GM18505 (cell line): ENCODE data around the gene TRAF7.

Source experiments
- ATAC-seq: cut with Tn5 transposase; IDR thresholded peaks from one replicate; pipeline ENCODE4 v1.9.1; 2021; ENCODE audit not compliant: unreplicated experiment
- POLR2A ChIP-seq: IDR thresholded peaks from 4 replicates; pipeline ENCODE4 v1.6.1; 2011; ENCODE audit warnings: borderline replicate concordance; ENCODE audit not compliant: insufficient read depth, insufficient read length; ENCODE audit errors: extremely low read depth

The TRAF7 gene

GRCh38 chr16:2189252-2189893 lies 33.8 kb downstream of the TRAF7 start:
- TF ChIP-seq POLR2A: no peak
- ATAC-seq: no peak

- no peak for TF ChIP-seq POLR2A
- ATAC-seq: no peak
Measured at GRCh38 chr16:2190002-2190658, 34.5 kb downstream of the TRAF7 start.

GRCh38 chr16:2190659-2191445 lies 35.3 kb downstream of the TRAF7 start:
- TF ChIP-seq POLR2A: no peak
- no peak for ATAC-seq

GRCh38 chr16:2191446-2191706 lies 35.8 kb downstream of the TRAF7 start:
- ATAC-seq: no peak

GRCh38 chr16:2194166-2194834 lies 38.7 kb downstream of the TRAF7 start:
- TF ChIP-seq POLR2A: no peak
- no peak for ATAC-seq

More at GRCh38 chr16:2191446-2191706, 35.8 kb downstream of the TRAF7 start:
- TF ChIP-seq POLR2A: no peak

- ATAC-seq: no peak
- no peak for TF ChIP-seq POLR2A
Measured at GRCh38 chr16:2194852-2195321, 39.3 kb downstream of the TRAF7 start.

GRCh38 chr16:2195322-2196161 lies 40.0 kb downstream of the TRAF7 start:
- no peak for ATAC-seq

GRCh38 chr16:2196162-2196980 lies 40.8 kb downstream of the TRAF7 start, which contains the start of gene CASKIN1:
TSS of gene CASKIN1 (minus strand) at chr16:2196605. CDS start at chr16:2196432, 173 bp downstream.
- no peak for TF ChIP-seq POLR2A
- ATAC-seq: no peak

More at GRCh38 chr16:2195322-2196161, 40.0 kb downstream of the TRAF7 start:
- TF ChIP-seq POLR2A: no peak

- no peak for TF ChIP-seq POLR2A
- no peak for ATAC-seq
Measured at GRCh38 chr16:2196981-2197511, 41.5 kb downstream of the TRAF7 start.

- no peak for TF ChIP-seq POLR2A
- no peak for ATAC-seq
Measured at GRCh38 chr16:2197765-2198164, 42.2 kb downstream of the TRAF7 start.

- no peak for TF ChIP-seq POLR2A
- no peak for ATAC-seq
Measured at GRCh38 chr16:2198283-2198682, 42.7 kb downstream of the TRAF7 start.
